ENCODE results near the gene OR4D9.
"Not testable (repeated sequence)": the region's sequence is repeated elsewhere in the genome, so short reads cannot be mapped to it uniquely, and the experiment has no call there.

Gene OR4D9

GRCh38 chr11:59510941-59511589 lies at the start of gene OR4D9:
OR4D9 (plus strand) TSS chr11:59511539; CDS start chr11:59514913, 3,374 bp downstream.
- no peak for DNase-seq

- no peak for DNase-seq
Observed at GRCh38 chr11:59463190-59463641, 48.1 kb upstream of the OR4D9 start.

- no peak for DNase-seq
Observed at GRCh38 chr11:59473015-59473414, 38.3 kb upstream of the OR4D9 start, which contains the start of gene OR4D10. OR4D10 (plus strand) TSS chr11:59473315; CDS start chr11:59477430, 4,115 bp downstream.

GRCh38 chr11:59475176-59475575 lies 36.2 kb upstream of the OR4D9 start:
- no peak for DNase-seq

- no peak for DNase-seq
Observed at GRCh38 chr11:59479906-59480305, 31.4 kb upstream of the OR4D9 start.

GRCh38 chr11:59480359-59480758 lies 31.0 kb upstream of the OR4D9 start:
- no peak for DNase-seq

- DNase-seq: no peak
Observed at GRCh38 chr11:59501931-59502330, 9.4 kb upstream of the OR4D9 start.

- DNase-seq: no peak
Observed at GRCh38 chr11:59503276-59503675, 8.1 kb upstream of the OR4D9 start, which contains the start of gene OR4D11. OR4D11 (plus strand) TSS chr11:59503576; CDS start chr11:59503576, 0 bp downstream.

GRCh38 chr11:59511675-59512074 lies 336 bp downstream of the OR4D9 start:
- DNase-seq: no peak

- DNase-seq: not testable (repeated sequence)
Observed at GRCh38 chr11:59520139-59520538, 8.8 kb downstream of the OR4D9 start.

- no peak for DNase-seq
Observed at GRCh38 chr11:59520741-59521140, 9.4 kb downstream of the OR4D9 start.

- no peak for DNase-seq
Observed at GRCh38 chr11:59523541-59523940, 12.2 kb downstream of the OR4D9 start.

- DNase-seq: no peak
Observed at GRCh38 chr11:59528711-59529110, 17.4 kb downstream of the OR4D9 start.

GRCh38 chr11:59532620-59533019 lies 21.3 kb downstream of the OR4D9 start:
- no peak for DNase-seq

GRCh38 chr11:59534676-59535075 lies 23.3 kb downstream of the OR4D9 start:
- DNase-seq: no peak

GRCh38 chr11:59542142-59542810 lies 30.9 kb downstream of the OR4D9 start:
- no peak for DNase-seq

- not testable (repeated sequence) for DNase-seq
Observed at GRCh38 chr11:59543713-59544112, 32.4 kb downstream of the OR4D9 start.

- no peak for DNase-seq
Observed at GRCh38 chr11:59544869-59545178, 33.5 kb downstream of the OR4D9 start.

GRCh38 chr11:59545179-59546020 lies 34.1 kb downstream of the OR4D9 start:
- DNase-seq: no peak

GRCh38 chr11:59547605-59548308 lies 36.4 kb downstream of the OR4D9 start:
- not testable (repeated sequence) for DNase-seq

- no peak for DNase-seq
Observed at GRCh38 chr11:59548309-59548656, 36.9 kb downstream of the OR4D9 start.

- peak; percentile 83 for DNase-seq
Observed at GRCh38 chr11:59550368-59550841, 39.1 kb downstream of the OR4D9 start.
